Forelimb muscle (tissue), 1 donor: Measurements from ENCODE around the gene CAPZA3. TPM values are rescaled to one million over a fixed set of nuclear protein-coding genes. Genes with fewer than 3 reads are reported as not detected.
"Not testable (repeated sequence)": the region's sequence is repeated elsewhere in the genome, so short reads cannot be mapped to it uniquely, and the experiment has no call there.

Experiments
- DNase-seq: peaks from one replicate; pipeline ENCODE4 v3.0.0-alpha.2; 2013; ENCODE audit warnings: low read depth
- polyA plus RNA-seq: library from polyadenylated mRNA; unstranded; fragments of 120-200 nt; gene quantifications from one replicate; pipeline ENCODE4 v1.2.1, GENCODE V29; 2013; ENCODE audit not compliant: insufficient read length

The CAPZA3 gene, protein sequence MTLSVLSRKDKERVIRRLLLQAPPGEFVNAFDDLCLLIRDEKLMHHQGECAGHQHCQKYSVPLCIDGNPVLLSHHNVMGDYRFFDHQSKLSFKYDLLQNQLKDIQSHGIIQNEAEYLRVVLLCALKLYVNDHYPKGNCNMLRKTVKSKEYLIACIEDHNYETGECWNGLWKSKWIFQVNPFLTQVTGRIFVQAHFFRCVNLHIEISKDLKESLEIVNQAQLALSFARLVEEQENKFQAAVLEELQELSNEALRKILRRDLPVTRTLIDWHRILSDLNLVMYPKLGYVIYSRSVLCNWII
- not detected for polyA plus RNA-seq

DNA sequence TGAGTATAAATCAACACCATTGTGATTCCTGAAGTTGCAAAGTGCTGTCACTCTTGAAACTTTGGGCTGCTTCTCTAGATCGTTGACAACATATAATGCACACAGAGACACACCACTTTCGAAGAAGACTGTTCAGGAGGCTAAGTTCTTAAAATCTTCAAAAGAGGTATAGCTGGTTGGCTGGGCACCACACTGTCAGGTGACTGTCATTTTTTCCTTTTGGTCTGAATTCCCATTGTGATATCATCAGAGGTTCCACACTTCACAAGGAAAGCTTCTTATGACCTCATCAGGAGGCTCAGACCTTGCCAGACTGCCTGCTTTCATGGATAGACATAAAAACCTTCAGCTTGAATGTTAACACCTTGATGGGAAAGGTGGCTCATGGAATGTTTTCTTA, at the start of gene CAPZA3, which contains the start of gene PLCZ1:
CAPZA3 (plus strand) TSS at position 301 of the 400 bp plus-strand sequence. CDS start 150 bp downstream, outside the sequence.
PLCZ1 (minus strand) TSS at position 194 of the 400 bp plus-strand sequence. CDS start 641 bp downstream, outside the sequence.
- DNase-seq: no peak

DNA sequence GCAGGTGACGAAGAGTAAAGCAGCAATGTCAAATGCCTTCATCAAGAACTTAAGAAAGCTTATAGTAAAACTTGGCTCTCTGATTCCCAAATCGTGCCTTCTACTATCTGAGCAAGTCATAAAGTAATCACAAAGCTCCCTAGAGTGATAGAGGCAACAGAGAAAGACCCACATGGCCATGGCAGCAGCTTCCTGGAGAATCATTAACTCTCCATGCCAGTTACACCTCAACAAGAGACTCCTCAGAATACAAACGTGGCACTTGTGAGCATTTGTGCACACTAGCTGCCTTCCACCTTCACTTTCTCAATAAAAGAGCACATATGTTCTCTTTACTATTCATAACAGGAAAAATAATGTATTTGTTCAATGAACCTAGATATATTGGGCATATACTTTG, 48.1 kb upstream of the CAPZA3 start:
- DNase-seq: no peak

DNA sequence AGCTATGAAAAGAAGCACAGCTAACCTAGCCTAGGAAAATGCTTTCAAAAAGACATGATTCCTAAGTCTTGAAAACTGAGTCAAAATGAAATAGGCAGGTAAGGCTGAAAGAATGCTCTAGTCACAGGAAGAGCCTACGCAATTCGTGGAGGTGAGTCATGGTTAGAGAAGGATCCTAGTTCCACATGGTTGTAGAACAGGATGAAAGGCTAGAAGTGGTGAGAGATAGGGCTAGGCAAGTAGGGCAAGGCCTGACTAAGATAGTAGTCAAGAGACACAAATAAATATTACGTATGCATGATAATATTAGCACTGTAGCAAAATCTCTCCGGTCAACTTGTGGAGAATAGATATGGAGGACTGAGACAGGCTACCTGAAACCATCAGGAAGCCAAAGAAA, 47.3 kb upstream of the CAPZA3 start:
- no peak for DNase-seq

DNA sequence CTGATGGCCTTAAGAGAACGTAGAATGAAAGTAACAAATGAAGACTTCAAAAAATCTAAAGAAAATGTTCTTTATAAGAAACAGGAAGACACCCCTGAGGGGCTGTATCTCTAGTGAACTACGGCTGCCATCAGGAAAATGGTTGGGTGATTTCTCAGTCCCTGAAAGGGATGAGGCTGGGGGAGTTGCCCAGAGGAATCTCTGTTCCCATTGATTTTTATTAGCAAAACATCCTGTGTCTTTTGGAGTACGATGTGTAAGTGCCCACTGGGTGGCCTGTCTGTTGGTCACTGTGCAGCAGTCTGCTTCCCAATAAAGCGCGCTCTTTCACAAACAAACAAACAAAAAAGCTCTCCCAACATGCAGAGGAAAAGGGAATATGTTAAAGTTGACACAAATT, 43.9 kb upstream of the CAPZA3 start:
- not testable (repeated sequence) for DNase-seq

DNA sequence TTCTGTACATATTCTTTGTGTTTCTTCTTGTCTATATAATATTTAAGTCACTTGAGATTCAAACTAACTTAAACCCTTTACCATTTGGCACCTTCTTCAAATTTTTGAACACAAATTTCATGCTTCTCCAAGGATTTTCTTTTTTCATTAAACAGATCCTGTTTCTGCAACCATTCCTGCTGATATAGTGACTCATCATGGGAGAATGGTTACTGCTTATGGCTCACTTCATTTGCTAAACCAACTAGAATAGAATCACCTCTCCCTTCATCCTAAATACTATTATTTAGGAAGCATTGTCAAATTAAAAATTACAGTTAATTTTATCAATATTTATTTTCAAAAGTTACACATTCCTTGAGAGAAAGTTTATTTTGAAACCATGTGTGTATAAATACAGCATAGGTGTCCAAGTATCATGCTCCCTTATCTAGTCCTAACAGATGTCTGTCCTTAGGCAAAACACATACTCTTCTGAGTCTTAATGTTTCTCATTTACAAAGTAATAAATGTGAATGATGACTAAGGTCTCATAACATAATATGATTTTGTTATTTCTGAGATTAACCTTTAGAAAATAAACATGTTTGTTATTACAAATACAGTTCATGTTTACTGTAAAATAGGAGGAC, 40.8 kb upstream of the CAPZA3 start:
- DNase-seq: no peak

DNA sequence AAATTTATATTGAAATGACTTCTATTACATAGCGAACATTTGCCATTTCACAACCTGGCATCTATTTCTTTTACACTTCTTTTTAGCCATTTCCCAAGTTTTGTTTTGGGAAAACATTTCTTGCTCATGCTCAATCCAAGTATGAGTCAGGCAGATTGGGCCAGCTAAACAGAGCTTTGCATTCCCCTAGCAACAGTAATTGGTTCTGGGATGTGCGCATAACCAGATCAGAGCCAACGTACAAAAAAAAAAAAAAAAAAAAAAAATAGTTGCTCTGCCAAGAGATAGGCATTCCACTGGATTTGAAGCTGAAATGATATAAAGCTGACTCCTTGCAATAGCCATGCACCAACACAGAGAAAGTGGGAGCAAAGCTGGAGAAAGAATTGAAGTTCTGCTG, 37.6 kb upstream of the CAPZA3 start:
- DNase-seq: no peak

DNA sequence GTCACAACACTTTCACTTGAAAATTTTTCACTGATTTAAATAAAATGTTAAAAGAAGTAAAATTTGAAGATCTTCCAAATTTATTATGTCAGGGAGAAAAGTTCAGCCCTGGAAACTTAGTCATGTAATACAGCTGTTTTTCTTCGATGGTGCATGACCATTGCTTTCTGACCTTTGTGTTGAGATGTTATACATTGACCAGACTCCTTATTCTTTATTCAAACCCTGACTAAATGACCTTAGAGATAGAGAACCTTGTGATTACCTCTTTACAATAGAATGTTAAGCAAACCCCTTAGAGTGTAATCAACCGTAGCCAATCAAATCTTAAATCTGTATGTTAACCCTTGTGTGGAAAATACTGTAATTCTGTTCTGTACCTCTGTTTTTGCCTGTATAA, 34.6 kb upstream of the CAPZA3 start:
- no peak for DNase-seq

DNA sequence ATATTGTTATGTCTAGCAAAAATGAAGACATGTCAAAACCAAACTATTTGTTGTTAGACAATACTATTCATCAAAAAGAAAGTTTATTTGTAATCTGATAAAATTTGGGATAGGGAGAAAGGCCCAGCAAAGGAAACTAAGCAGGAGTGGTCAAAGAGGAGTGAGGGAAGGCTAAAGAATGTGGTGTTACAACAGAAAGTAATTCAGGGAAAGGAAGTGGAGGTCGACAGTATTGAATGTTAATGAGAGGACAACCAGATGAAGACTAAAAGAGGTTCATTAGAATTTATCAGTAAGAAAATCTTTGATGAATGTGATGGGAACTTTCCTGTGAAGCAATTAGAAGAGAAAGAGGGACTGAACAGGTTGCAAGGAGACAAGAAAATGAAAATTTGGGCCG, 34.0 kb upstream of the CAPZA3 start:
- no peak for DNase-seq

DNA sequence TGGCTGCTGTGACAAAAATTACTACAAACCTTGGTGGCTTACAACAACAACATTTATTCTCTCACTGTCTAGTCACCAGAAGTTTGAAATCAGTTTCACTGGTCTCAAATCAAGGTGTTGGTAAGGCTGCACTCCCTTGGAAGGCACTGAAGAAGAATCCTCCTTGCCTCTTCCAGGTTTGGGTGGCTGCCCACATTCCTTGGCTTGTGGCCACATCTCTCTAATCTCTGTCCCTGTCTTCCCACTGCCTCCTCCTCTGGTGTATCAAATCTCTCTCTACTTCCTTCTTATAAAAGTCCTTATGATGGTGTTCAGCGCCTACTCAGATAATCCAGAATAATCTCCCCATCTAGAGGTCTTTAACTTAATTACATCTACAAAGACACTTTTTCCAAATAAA, 31.1 kb upstream of the CAPZA3 start:
- DNase-seq: no peak

DNA sequence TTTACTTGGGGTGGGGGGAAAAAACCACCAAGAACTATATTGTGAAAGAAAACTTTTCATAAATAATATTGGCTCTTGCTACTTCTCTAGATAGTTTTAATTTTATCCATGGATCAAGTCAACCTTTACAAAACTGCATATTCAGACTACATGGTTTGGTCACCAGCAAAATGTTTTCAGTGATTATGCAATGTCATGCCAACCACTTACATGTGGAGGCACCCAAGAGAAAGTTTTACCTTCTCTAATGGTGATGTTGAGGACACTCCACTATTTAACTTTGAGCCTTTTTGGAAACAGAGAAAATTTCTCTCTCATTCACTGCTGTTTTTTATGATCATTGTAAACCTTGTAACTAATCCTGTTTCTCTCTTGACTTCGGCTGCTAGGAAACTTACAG, 21.7 kb upstream of the CAPZA3 start:
- DNase-seq: no peak

DNA sequence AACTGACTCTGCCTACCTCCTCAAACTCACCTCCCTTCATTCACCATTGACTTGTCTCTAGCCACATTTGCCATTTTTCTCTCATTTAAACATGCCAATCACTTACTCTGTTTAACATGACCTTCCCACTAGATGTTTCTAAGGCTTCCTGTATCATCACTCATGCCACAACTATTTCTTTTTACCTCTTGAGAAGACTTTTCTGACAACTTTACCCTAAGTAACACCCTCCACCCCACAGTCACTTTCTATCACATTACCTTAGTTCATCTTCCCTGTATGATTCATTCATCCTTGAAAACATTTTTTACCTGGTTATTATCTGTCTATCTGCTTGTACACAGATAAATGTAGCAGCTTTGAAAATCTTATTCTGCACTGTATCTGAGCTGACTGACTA, 19.5 kb upstream of the CAPZA3 start:
- DNase-seq: no peak

DNA sequence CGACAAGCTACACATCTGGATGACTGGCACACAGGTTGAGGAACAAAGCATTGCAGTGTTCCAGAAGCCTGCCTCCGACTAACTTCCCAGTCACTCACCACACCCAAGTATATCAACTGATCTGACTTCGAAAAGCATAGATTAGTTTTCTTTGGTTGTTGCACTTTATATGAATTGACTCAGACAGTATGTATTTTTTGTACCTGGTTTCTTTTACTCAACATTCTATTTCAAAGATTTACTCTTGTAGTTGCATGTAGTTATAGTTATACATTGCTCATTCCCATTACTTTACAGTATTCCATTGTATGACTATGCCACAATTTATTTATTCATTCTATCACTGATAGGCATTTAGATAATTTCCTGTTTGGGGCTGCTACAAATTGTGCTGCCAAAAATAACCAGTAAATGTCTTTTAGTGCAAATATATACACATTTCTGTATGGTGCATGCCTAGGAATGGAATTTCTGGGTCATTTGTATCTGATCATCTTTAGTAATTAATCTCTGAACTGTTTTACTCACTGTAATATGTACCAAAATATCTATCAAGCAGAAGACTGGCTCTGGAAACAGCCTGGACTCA, 17.9 kb upstream of the CAPZA3 start:
- no peak for DNase-seq

DNA sequence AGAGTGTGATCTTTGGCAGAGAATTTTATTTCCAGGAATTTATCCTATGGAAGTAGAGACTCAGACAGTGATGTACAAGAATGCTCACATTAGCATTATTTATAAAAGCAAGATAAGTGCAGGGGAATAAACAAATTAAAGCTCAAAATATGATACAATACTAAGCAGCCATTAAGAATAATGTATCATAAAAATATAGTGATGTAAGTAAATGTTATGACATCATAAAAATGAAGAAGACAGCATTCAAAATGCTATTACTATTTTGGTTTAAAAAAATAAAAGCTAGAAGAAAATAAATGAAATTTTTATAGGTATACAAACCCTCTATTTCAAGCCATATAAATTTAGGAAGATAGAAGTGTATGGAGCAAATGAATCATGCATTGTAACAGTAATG, 17.2 kb upstream of the CAPZA3 start:
- DNase-seq: no peak

DNA sequence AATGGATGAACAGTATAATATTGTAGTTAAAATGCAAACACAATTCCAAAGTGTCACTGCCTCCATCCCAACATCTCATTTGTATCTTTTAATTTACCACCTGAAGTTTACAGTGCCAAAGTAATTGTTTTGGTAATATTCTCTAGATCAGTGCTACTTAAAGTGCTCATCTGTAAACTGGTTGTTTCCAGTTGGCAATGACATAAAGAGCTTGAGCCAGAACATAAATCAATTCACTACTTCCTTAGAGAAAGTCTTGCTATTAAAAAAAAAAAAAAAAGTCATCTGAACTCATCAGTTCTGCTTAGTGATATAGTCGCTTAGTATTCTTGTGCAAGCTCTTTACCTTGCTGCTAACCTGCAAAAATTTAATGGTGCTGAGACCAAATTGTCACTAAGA, 16.5 kb upstream of the CAPZA3 start:
- DNase-seq: no peak

DNA sequence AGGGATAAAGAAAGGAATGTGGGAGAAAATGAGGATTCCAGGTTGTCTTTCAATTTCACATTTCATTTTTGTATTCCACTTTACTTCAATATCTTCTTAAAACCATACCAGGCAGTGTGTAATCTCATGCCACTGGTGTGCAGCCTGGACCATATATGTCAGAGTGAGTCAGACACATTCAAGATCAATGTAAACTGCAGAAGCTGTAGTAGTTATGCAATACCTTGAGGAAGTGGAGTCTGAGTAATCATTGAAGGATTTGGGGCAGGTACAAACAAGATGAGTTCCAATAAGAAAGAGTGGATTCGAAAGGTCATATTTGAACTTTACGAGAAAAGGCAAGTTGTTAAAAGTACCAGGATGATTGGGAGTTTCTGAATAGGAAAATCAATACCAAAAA, 14.2 kb upstream of the CAPZA3 start:
- DNase-seq: no peak

DNA sequence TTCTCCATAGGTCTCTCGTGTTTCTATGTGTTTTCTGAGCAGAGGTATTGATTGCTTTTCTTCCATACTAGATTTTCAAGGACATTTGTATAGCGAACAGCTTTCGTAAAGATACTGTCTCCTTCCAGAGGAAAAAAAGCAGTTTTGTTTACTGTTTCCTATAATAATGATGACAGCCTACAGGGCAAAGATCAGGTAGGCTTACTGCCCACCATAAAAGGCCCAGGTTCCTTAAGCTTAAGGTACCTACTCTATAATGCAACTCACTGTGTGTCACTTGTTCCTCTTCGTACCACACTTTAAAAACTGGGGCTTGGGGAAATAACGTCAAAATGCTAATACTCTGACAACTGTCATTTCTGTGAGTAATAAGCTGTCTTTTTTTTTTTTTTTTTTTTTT, 6.8 kb upstream of the CAPZA3 start:
- DNase-seq: no peak

DNA sequence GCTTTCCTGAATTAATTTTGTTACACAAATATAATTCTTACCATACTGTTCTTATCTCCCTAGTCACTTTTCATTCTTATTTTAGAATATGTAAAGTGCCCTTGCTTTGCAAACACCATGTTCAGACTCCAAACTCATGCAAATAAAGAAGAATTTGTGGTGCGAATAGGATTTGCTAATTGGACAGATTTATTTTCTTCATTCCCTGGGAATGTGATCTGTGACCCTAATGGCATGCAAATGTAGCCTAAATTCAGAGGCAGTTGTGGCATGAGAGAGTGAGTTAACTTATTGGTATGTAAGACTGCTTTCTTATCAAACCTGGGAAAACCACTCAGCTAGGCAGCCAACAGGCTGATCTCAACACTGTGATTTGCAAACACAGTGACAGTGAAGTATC, 10.0 kb downstream of the CAPZA3 start:
- DNase-seq: no peak

DNA sequence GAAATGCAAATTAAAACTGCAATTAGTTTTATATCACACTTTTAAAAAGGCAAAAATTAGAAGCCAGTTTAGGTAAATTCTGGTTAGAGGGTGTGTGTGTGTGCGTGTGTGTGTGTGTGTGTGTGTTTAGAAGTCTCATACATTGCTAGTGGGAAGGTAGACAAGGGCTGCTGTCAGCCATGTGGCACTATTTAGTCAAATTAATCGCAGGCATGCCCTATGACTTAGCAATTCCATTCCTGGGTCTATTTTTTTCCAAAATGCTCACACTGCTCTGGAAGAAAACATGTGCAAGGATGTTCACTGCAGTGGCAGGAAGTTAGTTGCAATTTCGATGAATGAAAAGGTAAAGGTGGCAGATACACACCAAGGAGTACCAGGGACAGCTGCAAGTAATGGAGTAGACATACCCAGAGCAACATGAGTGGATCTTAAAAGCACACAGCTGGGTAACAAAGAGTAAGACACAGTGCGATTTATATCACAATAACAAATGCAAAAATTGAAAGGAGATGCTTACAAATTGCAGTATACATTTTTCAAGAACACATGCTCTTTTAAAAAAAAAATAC, 11.6 kb downstream of the CAPZA3 start:
- no peak for DNase-seq

DNA sequence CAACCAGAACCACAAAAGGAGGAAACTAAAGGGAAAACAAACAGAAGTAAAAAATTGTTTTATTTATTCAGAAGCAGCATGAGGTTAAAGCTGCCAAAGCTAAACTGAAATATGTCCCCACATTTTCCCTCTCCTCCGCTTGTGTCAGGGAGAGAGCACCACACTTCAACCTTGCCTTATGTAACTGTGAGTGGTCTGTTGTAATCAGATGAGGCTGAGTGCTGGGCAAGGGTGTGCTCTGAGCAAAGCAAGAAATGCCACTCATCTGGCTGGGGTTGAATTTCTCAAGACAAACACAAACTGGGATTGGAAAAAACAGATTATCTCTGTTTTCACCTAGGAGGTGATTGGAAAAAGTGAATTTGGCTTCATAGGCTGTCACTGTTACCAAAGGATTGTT, 12.2 kb downstream of the CAPZA3 start:
- no peak for DNase-seq

DNA sequence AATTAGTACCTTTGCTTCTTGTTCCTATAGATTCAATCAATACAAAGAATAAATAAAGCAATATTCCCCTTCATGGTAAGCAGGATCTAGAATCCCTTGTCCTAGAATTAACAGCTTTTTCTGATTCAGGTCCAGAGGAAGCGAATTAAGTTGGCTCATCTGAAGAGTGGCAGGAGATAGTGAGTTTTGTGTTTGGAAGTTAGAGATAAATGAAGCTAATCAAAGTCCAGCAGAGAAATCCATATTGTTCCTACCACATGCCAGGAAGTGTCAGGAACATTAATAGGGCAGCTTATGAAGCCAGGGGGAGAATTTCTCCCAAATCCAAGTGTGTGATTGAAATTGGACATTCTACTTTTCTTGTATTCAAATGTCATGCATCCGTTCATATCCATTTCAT, 13.9 kb downstream of the CAPZA3 start:
- DNase-seq: no peak

DNA sequence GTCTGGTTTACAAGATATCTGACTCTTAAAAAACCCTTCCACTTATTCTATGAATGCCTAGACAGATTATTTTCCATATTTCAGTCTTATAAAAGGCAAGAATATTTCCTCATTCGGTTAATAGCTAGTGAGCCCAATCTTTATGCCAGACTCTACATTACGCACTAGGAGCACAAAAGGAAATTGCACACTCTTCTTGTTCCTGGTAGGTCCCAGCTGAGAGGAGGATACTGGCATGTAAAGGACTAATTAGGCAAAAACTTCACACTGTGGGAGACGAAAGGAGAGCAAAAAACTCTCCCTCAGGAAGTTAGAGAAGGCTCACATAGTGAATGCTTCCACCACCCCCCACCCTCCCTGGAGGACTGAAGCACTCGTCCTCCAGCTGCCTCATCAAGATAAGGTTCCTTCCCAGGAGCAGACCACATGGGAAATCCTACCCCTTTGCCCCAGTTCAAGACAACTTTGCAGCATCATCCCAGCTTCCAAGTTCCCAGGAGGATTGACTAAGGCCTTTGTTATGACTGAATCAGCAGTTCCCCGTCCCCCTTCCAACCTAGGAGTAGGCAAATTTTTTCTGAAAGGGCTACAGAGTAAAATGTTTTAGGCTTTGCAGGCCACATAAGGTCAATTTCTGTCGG, 14.5 kb downstream of the CAPZA3 start:
- no peak for DNase-seq

DNA sequence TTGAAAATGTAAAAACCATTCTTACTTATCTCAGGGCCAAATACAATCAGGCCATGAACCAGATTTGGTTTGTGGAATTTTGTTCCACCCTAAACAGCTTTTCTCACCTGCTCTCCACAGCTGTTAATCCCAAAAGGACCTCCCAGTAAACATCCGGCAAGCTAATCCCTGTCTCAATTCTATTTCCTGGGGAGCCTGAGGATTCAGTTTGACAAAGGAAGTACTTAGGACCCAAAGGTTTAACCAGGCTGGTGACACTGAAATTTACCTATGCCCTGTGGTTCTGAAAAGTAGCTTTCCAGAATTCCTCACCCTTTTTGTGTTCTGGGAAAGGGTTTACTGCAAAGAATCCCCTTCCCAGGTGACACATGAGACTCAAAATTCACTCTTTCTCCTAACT, 15.0 kb downstream of the CAPZA3 start:
- DNase-seq: no peak
